ENCODE results near the gene ST7.
A peak's percentile ranks its signal among the peaks of the same experiment; 100 is the strongest.

ST7 gene

DNA sequence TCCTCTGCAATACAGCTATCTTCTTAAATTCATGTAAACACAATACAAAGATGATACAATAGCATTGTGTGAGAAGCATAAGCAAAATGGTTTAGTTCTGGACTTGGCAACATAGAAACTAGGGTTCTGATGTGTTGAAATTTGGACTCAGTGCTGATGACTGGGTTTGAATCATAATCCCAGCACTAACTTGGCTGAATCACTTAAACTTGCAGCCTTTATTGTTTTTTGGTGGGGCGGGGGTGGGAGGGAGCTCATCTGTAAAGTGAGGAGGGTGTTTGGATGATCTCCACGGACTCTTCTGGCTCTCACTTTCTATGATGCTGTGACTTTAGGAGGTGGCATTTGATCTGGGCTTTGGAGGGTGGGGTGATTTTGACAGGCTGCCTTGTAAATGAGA lies 211.3 kb downstream of the ST7 start:
- no peak for TF ChIP-seq CTCF (IDR thresholded peaks at IDR 0.05; ENCODE audit: insufficient read depth, low read depth, low read length, missing control alignments)
- H3K4me3 ChIP-seq (ENCODE audit: low read length): no peak overlapping the region
- peak; percentile 79 for DNase-seq (ENCODE audit: low read depth)

GRCh38 chr7:117165656-117166055 lies 212.4 kb downstream of the ST7 start:
- no peak overlapping the region for H3K4me3 ChIP-seq (ENCODE audit: low read length)
- DNase-seq (ENCODE audit: low read depth): no peak
- TF ChIP-seq CTCF (IDR thresholded peaks at IDR 0.05; ENCODE audit: insufficient read depth, low read depth, low read length, missing control alignments): no peak

- peak; percentile 73 for DNase-seq (ENCODE audit: low read depth)
- no peak overlapping the region for H3K4me3 ChIP-seq (ENCODE audit: low read length)
- TF ChIP-seq CTCF (IDR thresholded peaks at IDR 0.05; ENCODE audit: insufficient read depth, low read depth, low read length, missing control alignments): no peak
These were observed 216.6 kb downstream of the ST7 start for GRCh38 chr7:117169907-117170306.

DNA sequence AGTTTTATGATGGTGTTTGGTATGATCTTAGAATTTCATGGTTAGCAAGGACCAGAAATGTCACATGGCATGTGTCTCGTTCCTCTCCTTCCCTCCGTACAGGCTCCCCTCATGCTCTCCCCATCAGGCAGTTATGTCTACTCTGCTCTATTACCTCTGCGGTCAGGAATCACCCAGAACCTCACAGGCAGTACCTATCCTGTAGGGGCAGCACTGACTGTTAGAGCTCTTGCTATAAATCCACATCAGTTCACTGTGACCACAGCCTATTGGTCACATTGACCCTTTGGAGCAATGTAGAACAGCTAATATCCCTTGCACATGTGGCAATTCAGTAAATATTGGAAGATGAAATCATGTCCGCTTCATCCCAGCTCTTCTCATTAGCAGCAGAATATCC lies 217.8 kb downstream of the ST7 start:
- no peak for DNase-seq (ENCODE audit: low read depth)
- TF ChIP-seq CTCF (IDR thresholded peaks at IDR 0.05; ENCODE audit: insufficient read depth, low read depth, low read length, missing control alignments): no peak

GRCh38 chr7:117172283-117172682 lies 219.0 kb downstream of the ST7 start:
- no peak for DNase-seq (ENCODE audit: low read depth)
- no peak for TF ChIP-seq CTCF (IDR thresholded peaks at IDR 0.05; ENCODE audit: insufficient read depth, low read depth, low read length, missing control alignments)

More for the DNA sequence above, 217.8 kb downstream of the ST7 start:
- H3K4me3 ChIP-seq (ENCODE audit: low read length): no peak overlapping the region

GRCh38 chr7:117173035-117173770 lies 219.9 kb downstream of the ST7 start:
- DNase-seq (ENCODE audit: low read depth): no peak
- no peak for TF ChIP-seq CTCF (IDR thresholded peaks at IDR 0.05; ENCODE audit: insufficient read depth, low read depth, low read length, missing control alignments)
- H3K4me3 ChIP-seq (ENCODE audit: low read length): no peak overlapping the region

More at GRCh38 chr7:117172283-117172682, 219.0 kb downstream of the ST7 start:
- no peak overlapping the region for H3K4me3 ChIP-seq (ENCODE audit: low read length)

DNA sequence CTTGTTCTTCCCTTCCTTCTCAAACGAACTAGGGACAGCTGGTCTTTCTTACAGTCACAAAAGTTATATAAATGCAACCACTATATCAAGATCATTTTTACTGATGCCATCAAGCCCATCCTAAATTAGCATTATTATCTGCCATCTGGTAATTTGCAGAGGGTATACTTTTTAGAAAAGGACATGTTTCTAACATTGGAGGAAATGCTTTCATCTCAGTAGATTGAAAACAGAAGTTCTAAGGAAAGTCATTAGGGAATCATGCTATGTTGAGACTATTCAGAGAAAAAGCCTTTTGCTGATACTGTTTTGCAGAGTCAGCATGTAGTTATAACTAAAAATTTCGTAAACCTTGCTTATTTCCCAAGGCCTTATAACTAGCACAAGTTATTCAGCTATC lies 222.9 kb downstream of the ST7 start:
- H3K4me3 ChIP-seq (ENCODE audit: low read length): no peak overlapping the region
- DNase-seq (ENCODE audit: low read depth): no peak
- no peak for TF ChIP-seq CTCF (IDR thresholded peaks at IDR 0.05; ENCODE audit: insufficient read depth, low read depth, low read length, missing control alignments)

Data from epithelial cell of esophagus (primary cell).